Gastrocnemius medialis (tissue), 4 donors: ENCODE measurements around the gene MDGA2.

Experiments used
- CTCF ChIP-seq, 5 experiments: fragments of 450-650 bp in 3 of 5; fragments of 200-600 bp in 2 of 5; sonication (generic) in 2 of 5; IDR thresholded peaks in 4 of 5; conservative IDR thresholded peaks in 1 of 5; 1 replicate in 4 of 5; 2 replicates in 1 of 5; pipeline ENCODE4 v1.5.1; 2016 to 2019; ENCODE audit warnings: antibody characterized with exemption in 5 of 5, mild to moderate bottlenecking in 3 of 5, moderate library complexity in 3 of 5
- POLR2A ChIP-seq, 2 donors: fragments of 450-650 bp; IDR thresholded peaks; one replicate each; pipeline ENCODE4 v1.6.1; 2017; ENCODE audit warnings: antibody characterized with exemption in 2 of 2, mild to moderate bottlenecking in 2 of 2, moderate library complexity in 2 of 2

DNA sequence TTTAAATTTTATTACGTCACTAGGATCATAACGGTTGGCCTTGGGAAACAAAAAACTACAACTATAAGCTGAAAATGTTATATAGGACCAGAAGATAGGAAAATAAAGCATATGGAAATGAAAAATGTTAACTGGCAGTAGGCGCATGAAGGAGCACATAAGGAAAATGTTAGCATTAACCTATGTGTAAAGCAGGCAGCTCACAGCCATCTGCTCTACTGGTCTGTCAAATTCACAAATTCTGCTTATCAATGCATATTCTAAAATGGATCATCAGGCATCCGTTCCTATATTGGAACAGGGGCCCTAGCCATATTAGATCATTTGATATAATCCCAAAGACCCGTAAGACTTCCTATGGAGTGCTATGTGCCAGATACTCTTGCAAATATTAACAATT, 263.9 kb downstream of the MDGA2 start:
- TF ChIP-seq POLR2A (IDR thresholded peaks at IDR 0.05), result no peak
- TF ChIP-seq CTCF (IDR thresholded peaks at IDR 0.05 in 4 of 5, conservative IDR thresholded peaks at IDR 0.05 in 1 of 5), result no peak
